ENCODE measurements around the gene BLZF1. TPM values are rescaled to one million over a fixed set of nuclear protein-coding genes. Genes with fewer than 3 reads are reported as not detected.

The BLZF1 gene, protein sequence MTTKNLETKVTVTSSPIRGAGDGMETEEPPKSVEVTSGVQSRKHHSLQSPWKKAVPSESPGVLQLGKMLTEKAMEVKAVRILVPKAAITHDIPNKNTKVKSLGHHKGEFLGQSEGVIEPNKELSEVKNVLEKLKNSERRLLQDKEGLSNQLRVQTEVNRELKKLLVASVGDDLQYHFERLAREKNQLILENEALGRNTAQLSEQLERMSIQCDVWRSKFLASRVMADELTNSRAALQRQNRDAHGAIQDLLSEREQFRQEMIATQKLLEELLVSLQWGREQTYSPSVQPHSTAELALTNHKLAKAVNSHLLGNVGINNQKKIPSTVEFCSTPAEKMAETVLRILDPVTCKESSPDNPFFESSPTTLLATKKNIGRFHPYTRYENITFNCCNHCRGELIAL
- total RNA-seq (2014; rRNA removed; shearing (Covaris generic)) (4.9 and 7.1 TPM in 2 replicates), total RNA-seq (2022) (11.3 and 14.3 TPM in 2 replicates), Bru-seq, nascent RNA (percentile 68 among the genes with signal in this experiment), BruChase-seq, experiment 1, labeled RNA remaining after a 6-hour chase (percentile 54 among the genes with signal in this experiment), BruChase-seq, experiment 2, labeled RNA remaining after a 2-hour chase (percentile 71 among the genes with signal in this experiment)
- long read RNA-seq, transcript BLZF1-203 (7 exons, 2,749 nt), result major isoform, 5 of 8 reads
- long read RNA-seq, partial matches to known transcripts, result 1 of 8 reads
- long read RNA-seq, other reads (novel, unspliced or antisense), result 2 of 8 reads

DNA sequence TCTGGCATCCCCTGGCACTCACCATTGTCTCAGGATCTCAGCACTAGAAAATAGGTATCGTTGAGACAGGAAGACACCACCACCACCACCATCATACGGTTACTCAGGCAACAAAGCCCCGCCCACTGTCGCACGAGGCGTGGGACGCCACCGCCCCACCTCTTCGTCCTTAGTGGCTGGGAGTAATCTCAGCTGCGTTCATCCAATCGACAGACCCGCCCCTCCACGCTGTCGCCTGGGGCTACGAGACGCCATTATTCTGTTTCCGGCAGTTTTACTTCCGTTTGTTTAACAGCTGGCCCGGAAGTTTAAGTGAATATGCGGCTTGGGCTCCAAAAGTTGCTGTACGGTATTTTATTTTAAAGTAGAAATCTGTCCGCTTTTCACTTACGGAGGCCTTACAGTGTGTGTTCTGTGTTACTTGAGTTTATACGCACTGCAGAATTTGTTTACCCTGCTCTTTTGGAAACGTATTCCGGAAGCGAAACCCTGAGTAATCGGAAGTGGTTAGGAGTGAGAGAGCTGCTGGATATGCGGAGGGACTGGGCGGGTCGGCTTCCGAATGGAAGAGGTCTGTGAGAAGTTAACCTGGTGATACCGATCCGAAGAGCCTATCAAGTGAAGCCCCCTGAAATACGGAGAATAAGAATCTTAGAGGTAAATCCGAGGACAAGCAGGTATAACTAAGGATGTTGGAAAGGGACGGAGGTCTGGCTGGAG is at the start of gene BLZF1, which contains the start of gene NME7:
TSS of gene BLZF1 (plus strand) at position 510 of the 720 bp plus-strand sequence. CDS start 1,328 bp downstream, outside the sequence.
TSS of gene NME7 (minus strand) at position 112 of the 720 bp plus-strand sequence. CDS start at position 25, 87 bp downstream.
- Histone ChIP-seq H3K4me2 (ENCODE audit: low read length) (peak within 1 kb of the TSS; percentile 91), H3K9me3 (ENCODE audit: low read length) (peaks cover 15% of the 10 kb centered on the region; the same call in 1 of the 2 replicates), H3K4me3 (ENCODE audit: low read depth, low read length, poor library complexity, severe bottlenecking) (peak within 1 kb of the TSS; percentile 95), H3K9me2 (ENCODE audit: insufficient read depth, low read length) (no peaks in the 10 kb centered on the region), H3K79me2 (ENCODE audit: insufficient read depth, low read depth, low read length) (peaks cover 18% of the 10 kb centered on the region), H3K36me3 (ENCODE audit: insufficient read depth, low read length) (peaks cover 22% of the 10 kb centered on the region), H4K20me1 (ENCODE audit: insufficient read depth, low read length) (no peaks in the 10 kb centered on the region), H3K27ac (ENCODE audit: low read depth, low read length, poor library complexity, severe bottlenecking) (peak within 1 kb of the TSS; percentile 74), H2AFZ (ENCODE audit: low read length) (peak within 1 kb of the TSS; percentile 97), H3K4me1 (ENCODE audit: insufficient read depth, low read length, poor library complexity, severe bottlenecking) (peaks cover 20% of the 10 kb centered on the region)
- ChIA-PET POLR2A (interaction anchor here (0.7 to 1.9 kb wide), 5 partner anchors 10 to 260 kb away, joined by 3 to 6 read pairs (median 3); no protein-coding TSS in a partner anchor), CTCF (ENCODE audit: unreplicated experiment) (interaction anchor here (0.7 kb wide), 1 partner anchor 199 kb away, joined by 3 read pairs; no protein-coding TSS in a partner anchor)
- TF ChIP-seq EZH2phosphoT487 (IDR thresholded peaks at IDR 0.05; ENCODE audit: borderline replicate concordance, low read depth, low read length), result no peak
- TF ChIP-seq, protein P1, sequence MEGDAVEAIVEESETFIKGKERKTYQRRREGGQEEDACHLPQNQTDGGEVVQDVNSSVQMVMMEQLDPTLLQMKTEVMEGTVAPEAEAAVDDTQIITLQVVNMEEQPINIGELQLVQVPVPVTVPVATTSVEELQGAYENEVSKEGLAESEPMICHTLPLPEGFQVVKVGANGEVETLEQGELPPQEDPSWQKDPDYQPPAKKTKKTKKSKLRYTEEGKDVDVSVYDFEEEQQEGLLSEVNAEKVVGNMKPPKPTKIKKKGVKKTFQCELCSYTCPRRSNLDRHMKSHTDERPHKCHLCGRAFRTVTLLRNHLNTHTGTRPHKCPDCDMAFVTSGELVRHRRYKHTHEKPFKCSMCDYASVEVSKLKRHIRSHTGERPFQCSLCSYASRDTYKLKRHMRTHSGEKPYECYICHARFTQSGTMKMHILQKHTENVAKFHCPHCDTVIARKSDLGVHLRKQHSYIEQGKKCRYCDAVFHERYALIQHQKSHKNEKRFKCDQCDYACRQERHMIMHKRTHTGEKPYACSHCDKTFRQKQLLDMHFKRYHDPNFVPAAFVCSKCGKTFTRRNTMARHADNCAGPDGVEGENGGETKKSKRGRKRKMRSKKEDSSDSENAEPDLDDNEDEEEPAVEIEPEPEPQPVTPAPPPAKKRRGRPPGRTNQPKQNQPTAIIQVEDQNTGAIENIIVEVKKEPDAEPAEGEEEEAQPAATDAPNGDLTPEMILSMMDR (conservative IDR thresholded peaks at IDR 0.05; ENCODE audit: low read length), result no peak
- peak; percentile 97 for DNase-seq (ENCODE audit: low spot score)
- BruUV-seq (replicated peaks), result no TSS peak
- intact Hi-C loops (cut with micrococcal nuclease; ENCODE audit: unreplicated experiment), result loop anchor here (5.0 to 10.0 kb wide), 5 partner anchors 119 to 704 kb away; partner anchors contain the start of genes ATP1B1, KIFAP3, METTL18 and SLC19A2

DNA sequence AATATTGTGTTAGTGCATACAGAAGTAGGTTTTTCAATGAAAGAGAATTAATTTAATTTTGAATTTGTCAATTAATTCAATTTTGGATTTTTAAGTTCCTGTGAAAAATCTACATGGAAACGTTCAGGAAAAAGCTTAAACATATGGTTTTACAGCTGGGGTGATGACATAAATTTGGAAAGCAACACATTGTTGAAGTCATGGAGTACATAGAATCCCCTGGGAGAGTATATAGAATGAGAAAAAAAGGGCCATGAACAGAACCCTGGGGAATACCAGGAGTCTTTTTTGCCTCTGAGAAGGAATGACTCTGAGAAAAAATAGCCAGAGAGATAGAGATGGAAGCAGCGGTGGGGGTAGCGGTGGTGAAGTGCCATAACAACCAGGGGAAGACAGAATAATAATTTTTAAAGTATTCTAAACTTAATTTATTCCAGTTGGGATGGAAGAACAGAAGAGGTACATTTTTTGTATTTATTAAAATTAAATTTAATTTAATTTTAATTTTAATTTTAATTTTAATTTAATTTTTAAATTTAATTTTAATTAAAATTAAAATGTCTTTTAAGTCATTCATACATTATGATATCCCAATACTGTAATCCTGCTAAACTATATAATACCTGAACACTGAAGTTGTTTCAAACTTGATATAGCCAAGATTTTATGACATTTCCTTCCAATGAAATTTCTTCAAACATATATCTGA is 49.3 kb upstream of the BLZF1 start:
- BruUV-seq (replicated peaks), result no TSS peak
- Histone ChIP-seq H3K27ac (ENCODE audit: low read depth, low read length, poor library complexity, severe bottlenecking) (no peak overlapping the region), H3K4me3 (ENCODE audit: low read depth, low read length, poor library complexity, severe bottlenecking) (no peak overlapping the region), H3K4me1 (ENCODE audit: insufficient read depth, low read length, poor library complexity, severe bottlenecking) (no peaks in the 10 kb centered on the region), H3K4me2 (ENCODE audit: low read length) (no peak overlapping the region), H3K9me2 (ENCODE audit: insufficient read depth, low read length) (no peaks in the 10 kb centered on the region), H4K20me1 (ENCODE audit: insufficient read depth, low read length) (no peaks in the 10 kb centered on the region), H3K9me3 (ENCODE audit: low read length) (no peaks in the 10 kb centered on the region), H3K36me3 (ENCODE audit: insufficient read depth, low read length) (no peaks in the 10 kb centered on the region), H3K79me2 (ENCODE audit: insufficient read depth, low read depth, low read length) (no peaks in the 10 kb centered on the region), H2AFZ (ENCODE audit: low read length) (no peak overlapping the region)
- TF ChIP-seq, protein P1 (conservative IDR thresholded peaks at IDR 0.05; ENCODE audit: low read length), result no peak
- no peak for TF ChIP-seq EZH2phosphoT487 (IDR thresholded peaks at IDR 0.05; ENCODE audit: borderline replicate concordance, low read depth, low read length)
- DNase-seq (ENCODE audit: low spot score), result no peak
- POLR2A ChIA-PET, result no interaction called here
- intact Hi-C loops (cut with micrococcal nuclease; ENCODE audit: unreplicated experiment), result no loop called here
- CTCF ChIA-PET (ENCODE audit: unreplicated experiment), result no interaction called here

Data from OCI-LY7 (cell line).